Middle frontal gyrus (tissue), 1 donor: ENCODE data around the gene DNAJC5.
A peak's percentile ranks its signal among the peaks of the same experiment; 100 is the strongest.
"Not testable (repeated sequence)": the region's sequence is repeated elsewhere in the genome, so short reads cannot be mapped to it uniquely, and the experiment has no call there.

Experiments
- DNase-seq: peaks from one replicate; pipeline ENCODE4 v3.0.0-alpha.2; 2015; ENCODE audit warnings: low spot score; ENCODE audit errors: extremely low spot score

DNAJC5 gene

DNA sequence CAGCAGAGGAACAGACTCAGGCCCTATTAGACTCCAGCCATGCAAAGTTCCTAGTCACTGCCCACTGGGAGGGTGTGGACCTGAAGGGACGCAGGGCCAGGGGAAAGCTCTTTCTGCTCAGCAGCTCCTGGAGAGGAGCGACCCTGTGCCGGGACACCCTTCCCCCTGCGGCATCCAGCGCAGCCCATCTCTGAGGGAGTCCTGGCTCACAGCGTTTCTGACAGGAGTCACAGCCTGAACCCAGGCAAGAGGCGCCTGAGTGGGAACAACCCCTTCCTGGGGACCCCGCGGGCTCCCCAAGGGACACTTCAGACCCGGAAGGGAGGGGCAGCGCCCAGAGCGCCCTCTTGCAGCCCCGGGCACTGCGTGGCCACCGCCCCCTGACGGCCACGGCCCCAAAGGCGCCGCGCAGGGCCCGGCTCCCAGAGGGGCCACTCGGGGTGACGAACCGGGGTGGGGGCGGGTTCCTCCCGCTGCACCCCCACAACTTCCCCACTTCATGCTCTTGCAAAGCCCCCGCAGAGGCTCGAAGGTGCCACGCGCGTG lies 60.4 kb downstream of the DNAJC5 start:
- DNase-seq = no peak

DNA sequence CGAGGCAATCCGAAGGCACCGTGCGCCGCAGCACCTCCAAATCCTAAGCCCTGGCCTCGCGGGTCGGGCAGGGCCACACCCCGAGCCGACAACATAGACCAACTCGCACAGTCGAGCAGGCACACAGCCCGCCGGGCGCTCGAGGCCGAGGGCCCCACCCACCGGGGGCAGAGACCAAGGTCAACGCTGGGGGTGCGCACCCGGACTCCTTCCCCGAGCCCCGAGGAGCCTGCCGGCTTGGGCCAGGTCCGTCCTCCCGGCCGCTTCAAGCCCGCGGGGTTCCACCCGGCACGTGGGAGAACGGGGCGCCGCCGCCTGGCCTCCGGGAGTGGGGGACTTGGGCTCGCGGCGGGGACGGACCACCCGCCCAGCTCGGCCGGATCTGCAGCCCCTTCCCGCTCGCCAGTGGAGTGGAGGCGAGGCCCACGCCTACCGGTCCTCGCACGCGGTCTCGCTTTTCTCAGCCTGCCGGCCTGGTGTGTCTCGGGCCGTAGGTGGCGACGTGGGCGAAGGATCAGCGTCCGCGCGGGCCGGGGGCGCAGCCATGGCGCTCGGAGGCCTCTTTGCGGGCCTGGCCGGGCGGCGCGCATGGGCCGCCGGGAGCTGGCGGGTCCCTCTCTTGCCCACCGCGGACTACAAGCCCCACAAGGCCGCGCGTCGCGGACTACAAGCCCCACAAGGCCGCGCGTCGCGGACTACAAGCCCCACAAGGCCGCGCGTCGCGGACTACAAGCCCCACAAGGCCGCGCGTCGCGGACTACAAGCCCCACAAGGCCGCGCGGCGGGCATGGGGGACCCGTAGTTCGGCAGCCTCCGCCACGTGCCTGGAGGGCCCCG lies 61.1 kb downstream of the DNAJC5 start, which contains the start of gene UCKL1:
UCKL1 (minus strand) TSS at position 590 of the 837 bp plus-strand sequence; CDS start at position 546, 44 bp downstream.
- peak; percentile 82 for DNase-seq

GRCh38 chr20:63956664-63957003 lies 61.7 kb downstream of the DNAJC5 start:
- DNase-seq = no peak

- no peak for DNase-seq
Measured at GRCh38 chr20:63957004-63957689, 62.2 kb downstream of the DNAJC5 start.

GRCh38 chr20:63957690-63958441 lies 62.9 kb downstream of the DNAJC5 start:
- DNase-seq = no peak

DNA sequence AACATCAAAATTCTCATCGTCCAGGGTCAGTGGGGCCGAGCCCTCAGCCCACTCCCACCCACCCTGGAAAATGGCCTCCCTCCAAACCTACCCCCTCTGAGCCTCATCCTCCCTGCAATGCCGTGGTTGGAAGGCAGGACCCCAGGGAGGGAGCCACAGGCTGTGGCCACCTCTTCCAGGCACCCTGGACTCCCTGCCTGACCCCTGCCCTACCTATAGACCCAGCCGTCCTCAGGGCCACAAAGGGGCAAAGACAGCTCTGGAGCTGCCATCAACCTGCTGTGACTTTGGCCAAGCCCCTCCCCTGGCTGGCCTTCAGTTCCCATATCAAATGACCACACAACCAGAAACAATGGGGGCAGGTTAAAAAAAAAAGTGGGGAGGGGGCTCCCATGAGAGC lies 63.5 kb downstream of the DNAJC5 start:
- DNase-seq = no peak

- DNase-seq = no peak
Measured at GRCh38 chr20:63958964-63959698, 64.2 kb downstream of the DNAJC5 start.

GRCh38 chr20:63959699-63960075 lies 64.8 kb downstream of the DNAJC5 start:
- DNase-seq = no peak

GRCh38 chr20:63960654-63961621 lies 66.0 kb downstream of the DNAJC5 start:
- DNase-seq = not testable (repeated sequence)

DNA sequence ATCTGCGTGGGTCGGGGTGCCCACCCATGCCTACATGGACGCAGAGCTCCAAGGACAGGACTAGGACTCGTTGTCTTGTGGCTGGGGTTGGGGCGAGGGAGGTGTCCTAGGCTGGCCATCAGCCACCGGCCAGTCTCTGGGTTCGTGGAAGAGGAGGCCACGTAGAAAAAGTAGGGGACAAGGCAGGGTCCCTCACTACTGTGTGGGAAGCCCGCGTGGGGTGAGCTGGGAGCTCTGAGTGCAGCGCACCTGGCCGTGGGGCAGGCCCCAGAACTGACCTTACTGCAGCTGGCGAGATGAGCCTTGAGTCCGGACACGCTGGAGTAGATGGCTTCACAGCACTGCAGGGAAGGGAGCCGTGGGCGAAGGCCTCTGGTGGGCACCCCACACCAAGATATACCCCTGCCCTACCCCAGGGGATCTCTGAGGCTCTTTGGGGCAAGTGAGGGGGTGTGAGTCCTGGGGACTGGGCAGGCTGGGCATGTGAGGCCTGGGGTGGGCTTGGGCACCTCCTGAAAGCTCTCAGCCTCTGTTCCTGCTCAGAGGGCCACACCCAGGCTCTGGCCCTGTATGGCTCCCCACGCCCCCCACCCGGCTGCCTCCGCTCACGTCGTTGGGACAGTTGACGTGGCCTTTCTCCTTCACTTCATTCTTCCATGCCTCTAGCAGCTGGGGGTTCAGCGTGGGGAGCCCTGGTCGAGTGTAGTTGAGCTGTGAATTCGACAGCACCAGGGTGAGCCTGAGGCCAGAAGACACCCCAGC lies 66.9 kb downstream of the DNAJC5 start:
- DNase-seq = no peak

- DNase-seq = no peak
Measured at GRCh38 chr20:63962426-63963347, 67.8 kb downstream of the DNAJC5 start.

DNA sequence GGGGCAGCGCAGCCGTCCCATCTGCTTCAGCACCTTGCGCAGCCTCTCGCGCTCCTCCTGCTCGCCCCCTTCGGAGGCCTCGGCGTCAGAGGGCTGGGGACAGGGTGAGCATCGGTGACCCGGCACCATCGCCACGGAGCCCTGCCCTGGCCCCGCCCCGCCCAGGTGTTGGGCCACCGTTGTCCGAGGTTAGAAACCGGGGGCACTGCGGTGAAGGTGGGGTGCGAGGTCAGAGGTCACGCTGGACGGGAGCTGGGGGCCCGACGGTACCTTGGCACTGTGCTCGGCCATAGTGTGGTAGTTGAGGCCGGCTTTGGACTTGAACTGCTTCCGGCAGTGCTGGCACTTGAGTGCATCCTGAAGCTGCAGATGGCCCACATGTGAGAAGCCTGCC lies 68.4 kb downstream of the DNAJC5 start:
- DNase-seq = no peak

- DNase-seq = no peak
Measured at GRCh38 chr20:63963784-63964301, 68.9 kb downstream of the DNAJC5 start.

DNA sequence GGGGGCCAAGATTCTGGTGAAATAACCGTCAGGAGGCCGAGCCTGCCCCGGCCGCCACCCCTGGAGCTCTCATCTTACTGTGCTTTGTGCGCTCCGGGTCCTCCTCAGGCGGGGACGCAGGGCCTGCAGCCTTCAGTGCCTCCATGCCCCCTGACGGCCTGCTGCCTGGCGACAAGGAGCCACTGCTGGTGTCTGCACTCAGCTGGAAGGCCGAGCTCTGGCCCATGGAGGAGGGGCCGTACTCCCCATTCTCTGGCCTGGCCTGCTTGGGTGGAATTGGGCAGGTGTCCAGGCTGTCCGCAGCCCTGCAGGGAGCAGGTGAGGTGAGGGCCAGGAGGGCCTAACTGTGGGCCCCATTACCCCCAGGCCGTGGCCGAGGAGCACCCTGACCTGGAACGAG lies 69.5 kb downstream of the DNAJC5 start:
- DNase-seq = no peak

DNA sequence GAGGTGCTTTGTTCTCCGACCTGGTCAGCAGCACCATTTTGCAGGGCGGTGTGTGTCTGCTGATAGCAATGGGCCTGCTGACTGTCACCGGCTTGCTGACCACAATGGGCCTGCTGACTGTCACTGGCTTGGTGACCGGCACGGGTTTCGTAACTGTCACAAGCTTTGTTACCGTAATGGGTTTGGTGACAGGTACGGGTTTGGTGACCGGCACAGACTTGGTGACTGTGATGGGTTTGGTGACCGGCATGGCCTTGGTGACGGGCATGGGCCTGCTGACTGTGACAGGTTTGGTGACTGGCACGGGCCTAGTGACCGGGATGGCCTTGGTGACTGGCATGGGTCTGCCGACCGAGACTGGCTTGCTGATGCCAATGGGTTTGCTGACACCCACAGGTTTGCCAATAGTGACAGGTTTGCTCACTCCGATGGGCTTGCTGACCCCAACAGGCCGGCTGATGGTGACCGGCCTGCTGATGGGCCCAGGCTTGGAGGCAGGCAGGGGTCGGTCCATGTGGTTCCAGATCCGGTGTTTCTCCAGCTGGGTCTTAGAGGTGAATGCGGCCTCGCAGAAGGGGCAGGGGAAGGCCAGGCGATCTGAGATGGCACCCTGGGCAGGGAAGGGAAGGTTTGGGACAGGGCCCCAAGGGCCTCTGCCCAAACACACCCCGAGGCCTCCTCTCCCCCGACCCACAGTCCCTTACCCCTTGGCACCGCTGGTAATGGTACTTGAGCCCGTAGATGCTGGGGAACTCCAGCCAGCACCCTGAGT lies 71.4 kb downstream of the DNAJC5 start:
- no peak for DNase-seq

- no peak for DNase-seq
Measured at GRCh38 chr20:63966944-63967322, 72.0 kb downstream of the DNAJC5 start.
